GM18502 (cell line): ENCODE data around the gene FAM131A.
"Not testable (repeated sequence)": the region's sequence is repeated elsewhere in the genome, so short reads cannot be mapped to it uniquely, and the experiment has no call there.

Source experiments
- ATAC-seq: cut with Tn5 transposase; IDR thresholded peaks from one replicate; pipeline ENCODE4 v1.9.1; 2021; ENCODE audit warnings: mild to moderate bottlenecking; ENCODE audit not compliant: unreplicated experiment, poor library complexity

Gene FAM131A

GRCh38 chr3:184337981-184338380 is 581 bp downstream of the FAM131A start:
- no peak for ATAC-seq

- no peak for ATAC-seq
Measured at GRCh38 chr3:184338511-184338945, 1.1 kb downstream of the FAM131A start.

- ATAC-seq = no peak
Measured at GRCh38 chr3:184339001-184339400, 1.6 kb downstream of the FAM131A start.

GRCh38 chr3:184339451-184340135 is 2.2 kb downstream of the FAM131A start:
- not testable (repeated sequence) for ATAC-seq

GRCh38 chr3:184341925-184342324 is 4.5 kb downstream of the FAM131A start:
- no peak for ATAC-seq

GRCh38 chr3:184343200-184343876 is 5.9 kb downstream of the FAM131A start:
- no peak for ATAC-seq

- no peak for ATAC-seq
Measured at GRCh38 chr3:184344579-184345316, 7.3 kb downstream of the FAM131A start.

- ATAC-seq = no peak
Measured at GRCh38 chr3:184345317-184346144, 8.1 kb downstream of the FAM131A start.

GRCh38 chr3:184346480-184347190 is 9.2 kb downstream of the FAM131A start:
- no peak for ATAC-seq

GRCh38 chr3:184347321-184348056 is 10.1 kb downstream of the FAM131A start:
- ATAC-seq = no peak

- ATAC-seq = no peak
Measured at GRCh38 chr3:184348057-184348382, 10.6 kb downstream of the FAM131A start.

GRCh38 chr3:184349563-184350470 is 12.4 kb downstream of the FAM131A start:
- ATAC-seq = no peak

GRCh38 chr3:184350618-184351017 is 13.2 kb downstream of the FAM131A start:
- ATAC-seq = no peak

- ATAC-seq = no peak
Measured at GRCh38 chr3:184351511-184352148, 14.2 kb downstream of the FAM131A start.

- ATAC-seq = no peak
Measured at GRCh38 chr3:184352149-184352785, 14.9 kb downstream of the FAM131A start.

- ATAC-seq = no peak
Measured at GRCh38 chr3:184352897-184353545, 15.6 kb downstream of the FAM131A start.

GRCh38 chr3:184353546-184353941 is 16.1 kb downstream of the FAM131A start:
- no peak for ATAC-seq
